ENCODE data around the gene VPS26C. TPM values are rescaled to one million over a fixed set of nuclear protein-coding genes. Genes with fewer than 3 reads are reported as not detected.
A peak's percentile ranks its signal among the peaks of the same experiment; 100 is the strongest.

VPS26C gene
- total and polyA plus RNA-seq, 4 donors, result 19.8 to 61.1 (median 42.9) TPM

- TF ChIP-seq CTCF (IDR thresholded peaks at IDR 0.05; ENCODE audit: control extremely low read depth, extremely low read depth), result no peak
- H3K36me3 ChIP-seq (ENCODE audit: control insufficient read depth in 4 of 4, insufficient read depth in 4 of 4, low read length in 4 of 4), result no peaks in the 10 kb centered on the region
- no peaks in the 10 kb centered on the region for H3K27me3 ChIP-seq (ENCODE audit: control insufficient read depth in 3 of 3, insufficient read depth in 3 of 3, low read length in 2 of 3)
- H3K4me1 ChIP-seq (ENCODE audit: control insufficient read depth in 5 of 5, insufficient read depth in 5 of 5, low read length in 5 of 5), result peaks cover 6 to 11% (median 9%) of the 10 kb centered on the region in 5 donors
- H3K4me3 ChIP-seq, result no peak overlapping the region
- DNase-seq, result no peak
- no peaks in the 10 kb centered on the region for H3K9me3 ChIP-seq (ENCODE audit: control insufficient read depth in 4 of 4, insufficient read depth in 3 of 4, low read length in 3 of 4)
- 87 to 90% methylated on average over 6 of the region's 6 CpGs for WGBS, 2 donors
- no peak for ATAC-seq (ENCODE audit: insufficient read depth, low FRiP score)
- H3K9ac ChIP-seq (ENCODE audit: insufficient read depth in 1 of 2, low read length in 2 of 2), result no peak overlapping the region
- peak overlapping the region in 1 of 2 donors; percentile 34 for H3K27ac ChIP-seq (ENCODE audit: low read depth in 1 of 2, low read length in 1 of 2)
Measured at GRCh38 chr21:37263827-37264600, 3.1 kb downstream of the VPS26C start.

GRCh38 chr21:37259426-37259825 lies 7.7 kb downstream of the VPS26C start:
- Histone ChIP-seq H3K27ac (ENCODE audit: low read depth in 1 of 2, low read length in 1 of 2) (no peak overlapping the region), H3K4me1 (ENCODE audit: control insufficient read depth in 5 of 5, insufficient read depth in 5 of 5, low read length in 5 of 5) (peaks cover 0 to 18% (median 11%) of the 10 kb centered on the region in 5 donors), H3K36me3 (ENCODE audit: control insufficient read depth in 4 of 4, insufficient read depth in 4 of 4, low read length in 4 of 4) (no peaks in the 10 kb centered on the region), H3K4me3 (no peak overlapping the region), H3K9ac (ENCODE audit: insufficient read depth in 1 of 2, low read length in 2 of 2) (no peak overlapping the region), H3K27me3 (ENCODE audit: control insufficient read depth in 3 of 3, insufficient read depth in 3 of 3, low read length in 2 of 3) (no peaks in the 10 kb centered on the region), H3K9me3 (ENCODE audit: control insufficient read depth in 4 of 4, insufficient read depth in 3 of 4, low read length in 3 of 4) (no peaks in the 10 kb centered on the region)
- DNase-seq, result no peak
- no peak for TF ChIP-seq CTCF (IDR thresholded peaks at IDR 0.05; ENCODE audit: control extremely low read depth, extremely low read depth)
- ATAC-seq (ENCODE audit: insufficient read depth, low FRiP score), result no peak
- 86 to 87% methylated on average over 5 of the region's 5 CpGs for WGBS, 2 donors

GRCh38 chr21:37257967-37258877 lies 8.9 kb downstream of the VPS26C start:
- peak overlapping the region; percentile 72 to 80 for H3K9ac ChIP-seq (ENCODE audit: insufficient read depth in 1 of 2, low read length in 2 of 2)
- peak overlapping the region; percentile 34 to 93 for H3K27ac ChIP-seq (ENCODE audit: low read depth in 1 of 2, low read length in 1 of 2)
- H3K4me3 ChIP-seq, result peak overlapping the region; percentile 27
- peak; percentile 77 to 82 (median 80) for DNase-seq
- H3K9me3 ChIP-seq (ENCODE audit: control insufficient read depth in 4 of 4, insufficient read depth in 3 of 4, low read length in 3 of 4), result no peaks in the 10 kb centered on the region
- peaks cover 0 to under 1% (median 0%) of the 10 kb centered on the region in 4 donors for H3K36me3 ChIP-seq (ENCODE audit: control insufficient read depth in 4 of 4, insufficient read depth in 4 of 4, low read length in 4 of 4)
- no peaks in the 10 kb centered on the region for H3K27me3 ChIP-seq (ENCODE audit: control insufficient read depth in 3 of 3, insufficient read depth in 3 of 3, low read length in 2 of 3)
- H3K4me1 ChIP-seq (ENCODE audit: control insufficient read depth in 5 of 5, insufficient read depth in 5 of 5, low read length in 5 of 5), result peaks cover 0 to 18% (median 11%) of the 10 kb centered on the region in 5 donors
- peak; percentile 63 for ATAC-seq (ENCODE audit: insufficient read depth, low FRiP score)
- TF ChIP-seq CTCF (IDR thresholded peaks at IDR 0.05; ENCODE audit: control extremely low read depth, extremely low read depth), result no peak
- 5 to 8% methylated on average over 55 of the region's 55 CpGs for WGBS, 2 donors
